H1 (cell line): ENCODE data around the gene ADARB2. TPM values are rescaled to one million over a fixed set of nuclear protein-coding genes. Genes with fewer than 3 reads are reported as not detected.

ENCODE experiments used
- GTF2F1 ChIP-seq: IDR thresholded peaks from 2 replicates; pipeline ENCODE4 v1.6.1; 2012; ENCODE audit warnings: low read depth, low read length, improper control_type of control experiment, borderline replicate concordance
- polyA plus RNA-seq, 7 experiments: library from polyadenylated mRNA; depleted of rRNA in 3 of 7; stranded (reverse) in 5 of 7; unstranded in 2 of 7; fragments of >200 nt in 5 of 7; fragments of 200-250 nt in 2 of 7; gene quantifications; 1 replicate in 5 of 7; 2 replicates in 1 of 7; 4 replicates in 1 of 7; pipeline versions ENCODE4 v1.2.1 to v1.2.3, GENCODE V29; 2011 to 2013; ENCODE audit warnings: missing spikeins in 2 of 7, mixed read lengths in 2 of 7
- total RNA-seq: library from RNA; stranded (reverse); fragmentation: NEBNext Ultra II Directional; extraction: Animal tissue kit (Norgen Biotek cat#: 25700); gene quantifications from 2 replicates; pipeline ENCODE4 v1.2.1, GENCODE V29; 2021

ADARB2 gene
- total and polyA plus RNA-seq, 2 of the 8 experiments (the other 6 are each of a cell fraction or from before 2014, with no cell fraction given) = 2.2 to 2.8 TPM

DNA sequence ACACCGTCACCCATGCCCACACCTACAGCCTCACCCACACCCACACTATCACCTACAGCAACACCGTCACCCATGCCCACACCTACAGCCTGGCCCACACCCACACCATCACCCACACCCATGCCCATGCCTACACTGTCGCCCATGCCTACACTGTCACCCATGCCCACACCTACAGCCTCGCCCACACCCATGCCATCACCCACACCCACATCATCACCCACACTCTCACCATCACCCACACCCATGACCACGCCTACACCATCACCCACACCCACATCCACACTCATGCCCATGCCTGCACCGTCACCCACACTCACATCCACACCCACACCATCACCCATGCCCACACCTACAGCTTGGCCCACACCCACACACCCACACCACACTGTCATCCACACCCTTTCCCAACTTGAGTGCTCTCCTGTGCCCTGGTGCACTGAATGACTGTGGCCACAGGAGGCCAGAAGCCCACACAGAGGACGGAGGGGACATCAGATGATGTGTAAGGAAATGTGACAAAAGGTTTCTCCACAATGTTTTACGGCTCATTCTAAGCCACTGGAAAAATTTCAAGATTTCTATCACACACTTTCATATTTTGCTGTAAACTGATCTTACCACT lies 527.9 kb downstream of the ADARB2 start (continued):
- no peak for TF ChIP-seq GTF2F1
